ENCODE measurements around the gene ALG1. TPM values are rescaled to one million over a fixed set of nuclear protein-coding genes. Genes with fewer than 3 reads are reported as not detected.

The ALG1 gene
- total and polyA plus RNA-seq, 2 donors (not counting 3 experiments of a cell fraction or from before 2014, with no cell fraction given) = 33.7 to 46.0 TPM

- H2AFZ ChIP-seq (ENCODE audit: low read depth, low read length) = no peak overlapping the region
- H3K9me3 ChIP-seq (replicated peaks; ENCODE audit: control insufficient read depth, insufficient read depth, low read length) = no peaks in the 10 kb centered on the region
- ChIA-PET CTCF (no interaction called here), POLR2A (no interaction called here)
- peaks cover 12% of the 10 kb centered on the region for H3K4me1 ChIP-seq (ENCODE audit: control insufficient read depth, extremely low read depth, insufficient read depth, low read length)
- H3K27me3 ChIP-seq (ENCODE audit: control insufficient read depth in 2 of 2, insufficient read depth in 2 of 2, low read length in 2 of 2) = no peaks in the 10 kb centered on the region
- FAIRE-seq = no peak
- no peak overlapping the region for H3K4me3 ChIP-seq (replicated peaks in 1 of 3; ENCODE audit: insufficient read depth in 1 of 3, low read depth in 1 of 3, low read length in 3 of 3)
- H3K27ac ChIP-seq (ENCODE audit: insufficient read depth, low read depth, low read length) = no peak overlapping the region
- H3K4me2 ChIP-seq (ENCODE audit: insufficient read depth, low read length) = no peak overlapping the region
- no peaks in the 10 kb centered on the region for H3K9me1 ChIP-seq (replicated peaks; ENCODE audit: control insufficient read depth, extremely low read depth, insufficient read depth, low read length)
- dilution Hi-C loops (cut with MboI; ENCODE audit: extremely low pct_ligation_motif_present, low sequenced_read_pairs) (no loop called here), intact Hi-C loops (cut with micrococcal nuclease) (no loop called here)
- H3K36me3 ChIP-seq (ENCODE audit: control insufficient read depth in 2 of 2, extremely low read depth in 1 of 2, insufficient read depth in 2 of 2, low read length in 2 of 2) = no peaks in the 10 kb centered on the region
- no TSS peak for BruUV-seq (replicated peaks)
- H3K9ac ChIP-seq (replicated peaks; ENCODE audit: extremely low read depth, insufficient read depth, low read length) = no peak overlapping the region
- DNase-seq (ENCODE audit: low read depth, low spot score) = no peak
- TF ChIP-seq GATA2 (IDR thresholded peaks at IDR 0.05; ENCODE audit: insufficient read depth, insufficient read length, low read depth, low read length) (no peak), EZH2 (IDR thresholded peaks at IDR 0.05; ENCODE audit: borderline replicate concordance, low read depth, low read length, severe bottlenecking) (no peak), FOS (IDR thresholded peaks at IDR 0.05; ENCODE audit: borderline replicate concordance, insufficient read depth, low read length) (no peak)
- no peaks in the 10 kb centered on the region for H3K79me2 ChIP-seq (ENCODE audit: control insufficient read depth, insufficient read depth, low read length)
- H4K20me1 ChIP-seq (replicated peaks; ENCODE audit: control insufficient read depth, extremely low read depth, insufficient read depth, low read length) = no peaks in the 10 kb centered on the region
Measured at GRCh38 chr16:5036228-5037156, 35.2 kb upstream of the ALG1 start.

GRCh38 chr16:5040451-5040850 is 31.2 kb upstream of the ALG1 start:
- Histone ChIP-seq H3K4me1 (ENCODE audit: control insufficient read depth, extremely low read depth, insufficient read depth, low read length) (no peaks in the 10 kb centered on the region), H3K27me3 (ENCODE audit: control insufficient read depth in 2 of 2, insufficient read depth in 2 of 2, low read length in 2 of 2) (no peaks in the 10 kb centered on the region), H3K4me3 (replicated peaks in 1 of 3; ENCODE audit: insufficient read depth in 1 of 3, low read depth in 1 of 3, low read length in 3 of 3) (no peak overlapping the region), H3K9me1 (replicated peaks; ENCODE audit: control insufficient read depth, extremely low read depth, insufficient read depth, low read length) (no peaks in the 10 kb centered on the region), H3K79me2 (ENCODE audit: control insufficient read depth, insufficient read depth, low read length) (no peaks in the 10 kb centered on the region), H3K36me3 (ENCODE audit: control insufficient read depth in 2 of 2, extremely low read depth in 1 of 2, insufficient read depth in 2 of 2, low read length in 2 of 2) (no peaks in the 10 kb centered on the region), H4K20me1 (replicated peaks; ENCODE audit: control insufficient read depth, extremely low read depth, insufficient read depth, low read length) (no peaks in the 10 kb centered on the region), H2AFZ (ENCODE audit: low read depth, low read length) (no peak overlapping the region), H3K27ac (ENCODE audit: insufficient read depth, low read depth, low read length) (no peak overlapping the region), H3K9ac (replicated peaks; ENCODE audit: extremely low read depth, insufficient read depth, low read length) (no peak overlapping the region), H3K9me3 (replicated peaks; ENCODE audit: control insufficient read depth, insufficient read depth, low read length) (no peaks in the 10 kb centered on the region), H3K4me2 (ENCODE audit: insufficient read depth, low read length) (no peak overlapping the region)
- DNase-seq (ENCODE audit: low read depth, low spot score) (no peak), FAIRE-seq (no peak)
- no TSS peak for BruUV-seq (replicated peaks)
- intact Hi-C loops (cut with micrococcal nuclease) = no loop called here
- TF ChIP-seq POLR2AphosphoS5 (IDR thresholded peaks at IDR 0.05; ENCODE audit: insufficient read depth, low read depth, low read length) = no peak
- no peak for TF ChIP-seq GATA2 (IDR thresholded peaks at IDR 0.05; ENCODE audit: insufficient read depth, insufficient read length, low read depth, low read length)
- no peak for TF ChIP-seq MYC (IDR thresholded peaks at IDR 0.05; ENCODE audit: low read depth, low read length)
- TF ChIP-seq JUN (IDR thresholded peaks at IDR 0.05; ENCODE audit: borderline replicate concordance, insufficient read depth, insufficient read length, low read depth) = no peak
- no peak for TF ChIP-seq MAX (IDR thresholded peaks at IDR 0.05; ENCODE audit: insufficient read depth, insufficient read length)
- TF ChIP-seq EZH2 (IDR thresholded peaks at IDR 0.05; ENCODE audit: borderline replicate concordance, low read depth, low read length, severe bottlenecking) = no peak
- no peak for TF ChIP-seq CTCF (IDR thresholded peaks at IDR 0.05; ENCODE audit: extremely low read depth in 1 of 2, insufficient read depth in 1 of 2, low read depth in 1 of 2, low read length in 2 of 2)
- TF ChIP-seq FOS (IDR thresholded peaks at IDR 0.05; ENCODE audit: borderline replicate concordance, insufficient read depth, low read length) = no peak
- no peak for TF ChIP-seq POLR2A (IDR thresholded peaks at IDR 0.05; ENCODE audit: low read depth, low read length)
- ChIA-PET CTCF (no interaction called here), POLR2A (no interaction called here)
- dilution Hi-C loops (cut with MboI; ENCODE audit: extremely low pct_ligation_motif_present, low sequenced_read_pairs) = no loop called here
